HG02798 (cell line): ENCODE data around the gene MORC3.
A peak's percentile ranks its signal among the peaks of the same experiment; 100 is the strongest.
"Not testable (repeated sequence)": the region's sequence is repeated elsewhere in the genome, so short reads cannot be mapped to it uniquely, and the experiment has no call there.

Experiments
- ATAC-seq: cut with Tn5 transposase; IDR thresholded peaks from one replicate; pipeline ENCODE4 v1.9.1; 2021; ENCODE audit warnings: mild to moderate bottlenecking; ENCODE audit not compliant: unreplicated experiment, poor library complexity

The MORC3 gene

DNA sequence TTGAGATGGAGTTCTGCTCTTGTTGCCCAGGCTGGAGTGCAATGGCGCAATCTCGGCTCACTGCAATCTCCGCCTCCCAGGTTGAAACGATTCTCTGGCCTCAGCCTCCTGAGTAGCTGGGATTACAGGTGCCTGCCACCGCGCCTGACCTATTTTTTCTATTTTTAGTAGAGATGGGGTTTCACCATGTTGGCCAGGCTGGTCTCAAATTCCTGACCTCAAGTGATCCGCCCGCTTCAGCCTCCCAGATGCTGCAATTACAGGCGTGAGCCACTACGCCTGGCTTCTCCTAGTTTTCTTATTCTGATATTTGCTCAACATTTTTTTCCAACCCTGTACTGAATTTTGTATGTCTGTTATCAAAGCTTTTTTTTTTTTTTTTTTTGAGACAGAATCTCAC lies 62.7 kb downstream of the MORC3 start:
- not testable (repeated sequence) for ATAC-seq

DNA sequence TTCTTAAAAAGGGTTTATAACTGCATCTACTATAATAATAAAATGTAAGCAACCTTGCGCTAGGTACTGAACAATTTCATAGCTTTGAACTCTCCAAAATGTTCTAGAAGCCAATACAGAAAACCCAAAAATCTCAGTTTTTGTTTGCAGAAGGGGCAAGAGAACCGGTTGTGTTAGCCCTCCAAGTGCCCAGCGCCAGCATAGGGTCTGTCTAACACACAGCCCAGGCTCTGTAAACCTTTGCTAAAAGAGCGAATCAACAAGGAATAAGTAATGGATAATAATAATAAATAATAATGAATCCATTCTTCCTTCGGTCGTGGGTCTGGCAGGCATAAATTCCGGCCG lies 64.9 kb downstream of the MORC3 start:
- no peak for ATAC-seq

DNA sequence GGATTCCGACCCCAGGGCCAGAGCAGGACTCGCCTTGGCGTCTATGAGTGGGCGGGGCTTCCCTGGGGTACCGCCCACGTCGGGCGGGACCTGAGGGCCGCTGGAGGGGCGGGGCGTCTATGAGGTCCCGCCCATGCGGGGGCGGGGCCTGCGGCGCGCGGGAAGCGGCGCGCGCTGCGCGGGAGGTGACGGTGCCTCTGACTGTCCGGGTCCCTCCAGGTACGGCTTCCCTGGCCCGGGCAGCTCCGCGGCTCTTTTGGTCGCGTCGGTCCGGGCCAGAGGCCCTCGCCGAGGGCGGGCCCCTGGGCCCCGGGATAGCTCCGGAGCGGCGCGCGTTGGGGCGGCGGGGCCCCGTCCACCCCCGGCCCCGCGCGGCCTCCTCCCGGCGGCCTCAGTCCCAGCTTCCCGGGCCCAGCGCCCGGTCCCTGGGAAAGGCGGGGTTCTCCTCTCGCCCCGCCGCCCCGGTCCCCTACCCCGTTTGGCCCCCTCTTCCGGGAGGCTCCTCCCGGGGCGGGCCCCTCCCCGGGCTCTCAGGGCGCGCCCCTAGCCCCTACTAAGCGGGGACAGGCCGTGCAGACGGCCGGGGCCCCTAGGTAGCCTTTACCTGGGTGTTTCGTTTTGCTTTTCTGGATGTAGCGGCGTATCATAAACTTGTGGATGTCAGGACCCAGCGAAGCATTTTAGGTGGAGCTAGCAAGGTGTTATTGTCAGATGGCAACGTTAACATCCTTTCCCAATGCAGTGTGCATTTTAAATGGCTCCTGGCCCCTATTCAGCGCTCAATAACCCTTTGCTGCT lies 65.4 kb downstream of the MORC3 start, which contains the start of gene CHAF1B:
CHAF1B (plus strand) TSS at position 160 of the 798 bp plus-strand sequence. CDS start 745 bp downstream, outside the sequence.
- ATAC-seq, result peak; percentile 93

DNA sequence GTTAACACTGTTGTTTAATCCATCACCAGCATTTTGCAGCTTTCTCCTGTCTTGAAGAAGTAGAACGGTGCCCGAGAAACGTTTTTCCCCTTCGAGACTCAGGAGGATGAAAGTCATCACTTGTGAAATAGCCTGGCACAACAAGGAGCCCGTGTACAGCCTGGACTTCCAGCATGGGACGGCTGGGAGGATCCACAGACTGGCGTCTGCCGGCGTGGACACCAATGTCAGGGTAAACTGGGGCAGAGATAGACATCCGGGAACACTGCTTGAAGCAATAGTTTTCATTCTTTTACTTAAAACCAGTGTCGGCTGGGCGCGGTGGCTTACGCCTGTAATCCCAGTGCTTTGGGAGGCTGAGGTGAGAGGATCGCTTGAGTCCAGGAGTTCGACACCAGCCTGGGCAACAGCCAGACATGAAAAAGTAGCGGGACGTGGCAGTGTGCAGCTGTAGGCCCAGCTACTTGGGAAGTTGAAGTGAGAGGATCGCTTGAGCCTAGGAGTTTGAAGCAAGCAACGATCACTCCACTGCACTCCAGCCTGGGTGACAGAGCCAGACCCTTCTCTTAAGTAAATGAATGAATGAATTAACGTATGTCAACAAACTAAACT lies 66.1 kb downstream of the MORC3 start:
- no peak for ATAC-seq

DNA sequence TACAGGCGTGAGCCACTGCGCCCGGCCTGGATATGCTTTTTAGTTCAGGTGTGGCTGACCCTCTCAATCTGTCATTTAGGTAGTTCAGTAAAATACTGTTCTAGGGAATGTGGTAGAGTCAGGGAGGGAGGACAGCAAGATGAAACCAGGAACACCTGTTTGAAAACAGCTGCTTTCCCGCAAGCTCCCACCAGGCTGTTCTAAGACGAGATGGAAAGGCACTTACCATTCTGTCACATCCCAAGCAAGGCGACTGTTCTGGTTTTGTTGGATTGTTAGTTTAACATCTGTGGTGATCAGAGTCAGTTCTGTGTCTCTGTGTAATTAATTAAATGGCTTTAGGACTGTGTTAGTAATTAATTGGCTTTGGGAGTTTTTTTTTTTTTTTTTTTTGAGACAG lies 68.1 kb downstream of the MORC3 start:
- ATAC-seq, result no peak

DNA sequence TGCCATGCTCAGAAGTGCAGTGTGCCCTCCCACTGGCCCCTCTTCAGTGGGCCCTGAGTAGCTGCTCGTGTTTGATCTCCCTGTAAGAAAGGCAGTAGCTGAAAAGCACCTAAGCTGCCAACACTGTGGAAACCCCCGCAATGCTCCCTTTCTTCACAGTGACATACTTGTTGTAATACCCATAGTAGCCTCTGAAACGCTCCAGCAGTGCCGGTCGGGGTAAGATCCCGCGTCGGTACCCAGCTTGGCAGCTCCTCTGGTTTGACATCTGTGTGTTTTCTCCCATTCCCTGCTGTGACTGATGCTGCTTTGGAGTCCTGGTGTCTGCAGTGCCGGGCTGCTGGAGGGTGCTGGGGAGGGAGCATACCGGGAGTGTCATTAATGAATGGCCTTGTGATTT lies 68.8 kb downstream of the MORC3 start:
- ATAC-seq, result no peak

DNA sequence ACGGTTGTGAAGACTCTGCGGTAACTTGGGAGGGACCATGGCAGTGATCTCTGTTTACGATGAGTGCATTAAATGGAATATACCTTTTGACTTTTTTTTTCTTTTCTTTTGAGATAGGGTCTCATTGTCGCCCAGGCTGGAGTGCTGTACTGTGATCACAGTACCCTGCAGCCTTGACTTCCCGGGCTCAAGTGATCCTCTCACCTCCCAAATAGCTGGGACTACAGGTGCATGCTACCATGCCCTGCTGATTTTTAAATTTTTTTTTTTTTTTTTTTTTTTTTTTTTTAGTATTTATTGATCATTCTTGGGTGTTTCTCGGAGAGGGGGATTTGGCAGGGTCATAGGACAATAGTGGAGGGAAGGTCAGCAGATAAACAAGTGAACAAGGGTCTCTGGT lies 71.7 kb downstream of the MORC3 start:
- ATAC-seq, result not testable (repeated sequence)

DNA sequence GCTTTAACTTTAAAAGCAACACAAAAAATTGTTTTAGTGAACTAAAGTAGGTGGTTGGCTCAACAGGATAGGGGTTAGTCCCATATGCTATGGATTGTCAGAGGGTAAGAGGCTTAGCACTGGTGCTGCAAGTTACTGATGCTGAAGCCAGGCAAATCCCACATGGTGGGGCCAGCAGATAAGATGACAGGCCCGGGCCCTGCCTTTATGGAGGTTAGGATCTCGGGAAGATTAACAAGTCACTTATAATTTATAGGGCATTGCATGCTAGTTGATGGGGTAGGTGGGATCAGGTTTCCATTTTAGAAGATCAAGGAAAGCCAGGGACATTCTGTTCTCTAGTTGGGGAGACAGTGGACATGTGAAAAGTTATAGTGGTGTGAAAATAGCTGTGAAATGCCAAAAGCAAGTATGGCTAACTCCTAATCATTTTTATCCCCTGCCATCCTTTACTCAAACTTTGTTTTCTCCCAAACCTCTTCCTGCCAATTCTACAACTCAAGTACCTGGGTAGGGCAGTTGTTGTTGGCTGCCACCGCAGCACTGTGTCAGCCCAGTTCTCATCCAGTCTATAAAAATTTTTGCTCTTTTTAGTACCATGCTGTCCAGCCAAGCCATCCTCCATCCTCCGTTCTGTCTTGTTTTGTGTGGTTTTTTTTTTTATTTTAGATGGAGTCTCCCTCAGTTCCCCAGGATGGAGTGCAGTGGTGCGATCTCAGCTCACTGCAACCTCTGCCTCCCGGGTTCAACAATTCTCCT lies 75.5 kb downstream of the MORC3 start:
- no peak for ATAC-seq

DNA sequence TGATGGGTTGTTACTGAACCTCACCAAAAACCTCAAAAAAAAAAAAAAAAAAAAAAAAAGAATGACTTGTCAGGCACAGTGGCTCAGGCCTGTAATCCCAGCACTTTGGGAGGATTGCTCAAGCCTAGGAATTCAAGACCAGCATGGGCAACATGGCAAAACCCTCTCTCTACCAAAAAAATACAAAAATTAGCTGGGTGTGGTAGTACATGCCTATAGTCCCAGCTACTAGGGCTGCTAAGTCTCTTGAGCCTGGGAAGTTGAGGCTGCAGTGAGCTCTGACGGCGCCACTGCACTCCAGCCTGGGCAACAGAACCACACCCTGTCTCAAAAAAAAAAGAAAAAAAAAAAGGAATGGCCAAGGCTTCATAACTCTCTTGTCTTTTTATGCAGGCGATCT lies 76.3 kb downstream of the MORC3 start:
- ATAC-seq, result no peak

DNA sequence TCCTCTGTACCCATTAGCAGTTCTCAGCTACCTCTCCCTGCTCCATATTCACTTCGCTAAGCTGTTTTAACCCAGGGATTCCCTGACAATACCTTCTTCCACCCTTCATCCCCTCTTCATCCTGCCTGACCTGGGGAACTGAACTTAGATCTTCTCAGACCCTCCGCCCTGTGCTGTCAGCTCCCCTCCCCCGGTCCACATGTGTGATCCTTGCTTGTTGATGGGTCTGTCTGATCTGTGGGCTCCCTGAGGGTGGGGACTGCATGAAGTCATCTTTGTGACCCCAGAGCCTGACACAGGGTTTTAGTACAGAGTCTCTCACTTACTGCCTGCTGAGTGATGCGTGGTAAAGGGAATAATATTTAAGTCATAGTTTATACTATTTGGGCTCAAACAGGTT lies 77.0 kb downstream of the MORC3 start:
- no peak for ATAC-seq

DNA sequence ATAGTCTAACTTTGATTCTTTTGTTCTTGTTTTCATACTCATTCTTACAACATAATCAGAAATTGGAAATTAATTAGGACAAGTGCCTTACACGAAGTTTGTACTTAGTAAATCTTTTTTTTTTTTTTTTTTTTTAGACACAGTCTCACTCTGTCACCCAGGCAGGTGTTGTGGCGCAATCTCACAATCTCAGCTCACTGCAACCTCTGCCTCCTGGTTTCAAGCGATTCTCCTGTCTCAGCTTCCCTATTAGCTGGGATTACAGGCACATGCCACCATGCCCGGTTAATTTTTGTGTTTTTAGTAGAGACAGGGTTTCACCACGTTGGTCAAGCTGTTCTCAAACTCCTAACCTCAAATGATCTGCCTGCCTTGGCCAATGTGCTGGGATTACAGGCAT lies 77.6 kb downstream of the MORC3 start:
- no peak for ATAC-seq

DNA sequence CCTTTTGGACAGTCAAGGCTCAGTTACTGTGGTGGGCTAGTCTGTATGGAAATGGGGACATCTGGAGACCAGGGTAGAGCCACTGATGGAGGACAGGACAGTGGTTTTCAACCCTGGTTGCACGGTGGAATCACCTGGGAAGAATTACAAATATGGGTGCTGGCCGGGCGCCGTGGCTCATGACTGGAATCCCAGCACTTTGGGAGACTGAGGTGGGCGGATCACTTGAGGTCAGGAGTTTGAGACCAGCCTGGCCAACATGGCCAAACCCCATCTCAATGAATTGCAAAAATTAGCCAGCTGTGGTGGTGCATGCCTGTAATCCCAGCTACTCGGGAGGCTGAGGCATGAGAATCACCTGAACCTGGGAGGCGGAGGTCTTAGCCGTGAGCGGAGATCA lies 79.7 kb downstream of the MORC3 start:
- ATAC-seq, result not testable (repeated sequence)

DNA sequence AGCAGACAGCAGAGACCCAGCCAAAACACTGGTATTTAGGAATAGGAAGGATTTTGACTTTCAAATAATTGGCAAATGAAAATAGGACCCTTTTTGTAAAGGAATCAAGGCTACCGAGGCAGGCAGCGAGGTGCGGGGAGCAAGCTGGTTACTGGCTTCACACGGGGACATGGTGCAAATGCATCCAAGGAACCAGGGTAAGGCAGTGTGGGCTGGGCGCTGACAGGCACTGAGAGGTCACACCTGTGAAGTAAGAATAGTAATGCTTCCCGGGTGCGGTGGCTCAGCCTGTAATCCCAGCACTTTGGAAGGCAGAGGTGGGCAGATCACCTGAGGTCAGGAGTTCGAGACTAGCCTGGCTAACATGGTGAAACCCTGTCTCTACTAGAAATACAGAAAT lies 80.7 kb downstream of the MORC3 start:
- no peak for ATAC-seq

DNA sequence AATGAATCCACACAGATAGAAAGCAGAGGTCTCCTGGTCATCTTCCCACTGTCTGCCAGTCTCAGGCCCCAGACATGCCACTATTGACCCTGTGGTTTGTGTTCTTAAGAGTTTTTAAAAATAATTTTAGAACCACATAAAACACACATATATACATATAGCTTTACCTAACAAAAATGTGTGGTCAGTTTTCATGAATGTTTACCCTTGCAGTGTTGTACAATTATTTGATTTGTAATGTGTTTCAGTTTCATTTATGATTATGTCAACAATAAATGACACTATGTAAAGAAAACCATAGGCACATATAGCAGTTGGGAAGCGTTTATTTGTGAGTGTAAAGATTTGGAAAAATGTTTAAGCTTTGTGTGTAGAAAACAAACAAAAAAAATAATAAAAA lies 82.3 kb downstream of the MORC3 start:
- ATAC-seq, result no peak

DNA sequence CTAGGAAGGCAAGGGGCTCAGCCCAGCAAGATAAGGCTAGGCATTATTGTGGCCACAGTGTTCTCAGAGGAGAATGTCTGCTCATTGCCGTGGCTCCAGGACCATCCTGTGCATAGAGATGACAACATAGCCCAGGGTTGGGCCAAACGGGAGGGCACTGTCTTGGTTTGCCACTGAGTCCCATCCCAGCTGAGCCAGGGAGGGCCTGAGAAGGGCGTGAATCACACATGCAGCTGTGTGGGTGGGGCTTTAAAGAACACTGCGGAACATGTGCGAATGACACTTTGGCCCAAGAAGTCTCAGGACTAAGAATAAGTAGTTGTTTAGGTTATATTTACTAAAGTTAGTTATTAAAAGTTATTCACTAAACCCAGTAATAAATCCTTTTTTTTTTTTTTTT lies 83.7 kb downstream of the MORC3 start:
- ATAC-seq, result no peak

DNA sequence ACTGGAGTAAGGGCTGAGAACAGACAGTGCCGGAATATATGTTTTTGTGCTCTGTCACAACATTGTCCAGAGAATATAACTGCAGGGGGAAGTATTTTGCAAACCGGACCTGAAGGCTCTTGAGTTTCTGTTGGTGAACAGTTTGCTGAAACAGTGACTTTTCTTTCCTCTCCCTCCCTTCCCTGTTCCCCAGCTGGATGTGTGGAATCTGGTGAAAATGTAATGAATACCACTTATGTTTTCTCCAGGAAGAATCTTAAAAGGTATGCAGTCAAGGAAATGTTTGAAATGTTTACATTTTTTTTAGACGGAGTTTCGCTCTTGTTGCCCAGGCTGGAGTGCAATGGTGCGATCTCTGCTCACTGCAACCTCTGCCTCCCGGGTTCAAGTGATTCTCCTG lies 88.6 kb downstream of the MORC3 start:
- no peak for ATAC-seq

DNA sequence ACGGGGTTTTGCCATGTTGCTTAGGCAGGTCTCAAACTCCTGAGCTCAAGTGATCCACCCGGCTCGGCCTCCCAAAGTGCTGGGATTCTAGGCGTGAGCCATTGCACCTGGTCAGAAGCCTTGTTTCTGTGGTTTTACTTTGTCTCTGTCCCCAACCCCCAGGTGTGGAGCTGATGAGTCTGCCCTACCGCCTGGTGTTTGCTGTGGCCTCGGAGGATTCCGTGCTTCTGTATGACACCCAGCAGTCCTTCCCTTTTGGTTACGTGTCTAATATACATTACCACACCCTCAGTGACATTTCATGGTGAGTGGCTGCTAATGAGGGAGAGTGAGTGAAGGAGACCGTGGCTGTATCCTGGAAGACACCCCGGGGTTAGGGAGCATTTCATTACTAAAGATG lies 91.3 kb downstream of the MORC3 start:
- no peak for ATAC-seq

DNA sequence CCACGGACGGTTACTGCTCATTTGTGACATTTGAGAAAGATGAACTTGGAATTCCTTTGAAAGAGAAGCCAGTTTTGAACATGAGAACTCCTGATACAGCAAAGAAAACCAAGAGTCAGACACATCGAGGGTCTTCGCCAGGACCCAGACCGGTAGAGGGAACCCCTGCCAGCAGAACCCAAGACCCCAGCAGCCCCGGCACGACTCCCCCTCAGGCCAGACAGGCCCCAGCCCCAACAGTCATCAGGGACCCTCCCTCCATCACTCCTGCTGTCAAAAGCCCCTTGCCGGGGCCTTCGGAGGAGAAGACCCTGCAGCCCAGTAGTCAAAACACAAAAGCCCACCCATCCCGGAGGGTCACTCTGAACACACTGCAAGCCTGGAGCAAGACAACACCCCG lies 92.9 kb downstream of the MORC3 start:
- ATAC-seq, result no peak

DNA sequence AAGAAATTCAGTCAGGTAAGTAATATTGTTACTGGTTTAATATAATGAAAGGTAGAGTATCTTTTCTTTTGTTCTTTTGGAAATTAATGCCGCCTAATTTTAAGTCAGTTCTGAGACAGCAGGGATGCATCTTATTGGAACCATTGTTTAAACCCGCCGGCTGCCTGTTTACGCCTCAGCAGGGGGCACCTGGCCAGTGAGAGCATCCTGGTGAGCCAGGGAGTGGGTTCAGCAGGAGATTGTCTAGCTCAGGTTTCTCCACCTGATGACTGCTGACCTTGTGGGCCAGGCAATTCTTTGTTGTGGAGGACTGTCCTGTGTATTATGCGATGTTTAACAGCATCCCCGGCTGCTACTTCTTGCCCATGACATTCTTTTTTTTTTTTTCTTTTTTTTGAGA lies 95.4 kb downstream of the MORC3 start:
- ATAC-seq, result no peak

DNA sequence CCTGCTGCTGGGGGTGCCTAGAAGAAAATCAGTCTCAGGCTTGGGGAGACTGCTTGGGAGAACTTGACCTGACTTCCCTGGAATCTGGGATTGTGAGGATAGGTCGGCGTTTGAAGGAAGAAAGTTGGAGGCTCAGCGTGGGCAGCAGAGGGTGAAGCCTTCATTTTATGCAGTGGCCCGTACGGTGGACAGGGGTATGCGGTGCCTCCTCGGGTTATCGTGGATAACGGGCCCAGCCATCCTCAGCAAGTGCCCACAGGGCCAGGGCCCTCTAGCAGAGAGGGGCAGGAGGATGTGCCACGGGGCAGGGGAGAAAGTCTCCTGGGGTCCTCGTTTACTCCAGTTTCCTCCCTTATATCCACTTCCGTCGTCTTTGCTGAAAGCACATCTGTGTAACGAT lies 99.2 kb downstream of the MORC3 start:
- ATAC-seq, result no peak

DNA sequence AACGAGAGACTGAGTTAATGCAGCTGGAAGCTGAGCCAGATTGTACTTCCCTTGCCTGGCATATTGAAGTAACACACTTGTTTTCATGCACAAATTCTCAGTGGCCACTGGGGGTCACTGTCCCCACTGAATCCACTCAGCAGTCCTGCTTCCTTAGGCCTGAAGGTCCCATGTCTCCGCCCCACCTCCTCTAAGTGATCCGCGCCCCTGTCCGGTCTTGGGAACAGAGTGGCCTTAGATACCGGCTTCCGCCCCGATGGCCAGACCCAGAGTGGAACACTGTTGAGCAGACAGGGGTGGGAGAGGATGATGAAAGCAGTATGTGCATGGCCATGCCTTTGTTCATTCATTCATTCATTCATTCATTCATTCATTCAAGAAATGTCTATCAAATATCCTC lies 100.0 kb downstream of the MORC3 start:
- peak; percentile 62 for ATAC-seq
